ENCODE results near the gene GBP4.

- no peak for TF ChIP-seq CTCF (conservative IDR thresholded peaks at IDR 0.05; ENCODE audit: low read depth, low read length)
- no peak for TF ChIP-seq RAD21 (IDR thresholded peaks at IDR 0.05; ENCODE audit: low read length)
- no peak for TF ChIP-seq MAZ (IDR thresholded peaks at IDR 0.05; ENCODE audit: borderline replicate concordance, low read depth, low read length)
- TF ChIP-seq BHLHE40 (IDR thresholded peaks at IDR 0.05; ENCODE audit: low read depth, low read length), result no peak
- no peak for TF ChIP-seq RFX5 (IDR thresholded peaks at IDR 0.05; ENCODE audit: low read depth, low read length)
Measured at GRCh38 chr1:89213347-89213746, 14.6 kb upstream of the GBP4 start.
